Thyroid gland (tissue), 4 donors: ENCODE results near the gene C3orf22.

Experiments
- CTCF ChIP-seq, 6 experiments: fragments of 200-600 bp in 3 of 6; fragments of 450-650 bp in 3 of 6; sonication (generic) in 3 of 6; IDR thresholded peaks; one replicate each; pipeline ENCODE4 v1.5.1; 2016 to 2019; ENCODE audit warnings: antibody characterized with exemption in 6 of 6, mild to moderate bottlenecking in 2 of 6, inconsistent platforms in 1 of 6, moderate library complexity in 1 of 6
- POLR2A ChIP-seq, 2 donors: fragments of 450-650 bp; IDR thresholded peaks; one replicate each; pipeline ENCODE4 v1.6.1; 2017; ENCODE audit warnings: antibody characterized with exemption in 2 of 2, mild to moderate bottlenecking in 2 of 2, moderate library complexity in 1 of 2

DNA sequence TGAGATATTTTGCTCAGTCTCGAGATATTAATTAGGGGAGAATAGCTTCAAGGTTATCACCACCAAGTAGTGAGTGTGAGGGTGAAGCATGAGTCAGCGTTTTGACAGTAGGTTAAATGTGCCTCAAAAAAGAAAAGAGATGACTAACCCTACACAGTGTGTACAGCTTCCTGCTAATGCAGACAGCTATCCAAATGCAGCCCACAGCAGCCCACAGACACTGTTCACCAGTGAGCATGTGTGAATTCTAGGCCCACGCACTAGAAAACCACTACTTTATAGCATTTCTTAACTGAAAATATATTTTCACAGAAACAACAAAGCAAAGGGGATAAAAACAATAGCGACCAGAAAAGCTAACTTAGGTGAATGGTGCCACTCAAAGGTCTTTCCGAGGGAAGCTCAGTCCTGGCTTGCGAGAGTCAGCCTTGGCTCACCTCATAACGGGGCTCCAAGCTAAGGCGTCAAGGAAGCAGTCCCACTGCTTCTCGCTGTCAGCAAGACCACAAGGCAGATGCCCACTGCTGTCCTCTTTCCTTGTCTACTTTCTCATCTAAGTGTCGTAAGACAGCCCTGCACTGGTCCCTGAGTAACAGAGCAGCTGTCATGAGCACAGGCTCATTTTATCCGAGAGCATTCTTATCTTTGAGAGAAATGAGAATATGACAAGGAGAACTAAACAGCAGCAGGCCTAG, 48.6 kb upstream of the C3orf22 start:
- TF ChIP-seq CTCF (IDR thresholded peaks at IDR 0.05) (no peak), POLR2A (IDR thresholded peaks at IDR 0.05) (no peak)
